Kidney epithelial cell (primary cell): ENCODE data around the gene IMMP2L. TPM values are rescaled to one million over a fixed set of nuclear protein-coding genes. Genes with fewer than 3 reads are reported as not detected.

ENCODE experiments used
- DNase-seq: peaks from one replicate; pipeline ENCODE4 v3.0.0-alpha.2; 2010; ENCODE audit warnings: low read depth
- H3K27me3 ChIP-seq: 2 replicates; pipeline ENCODE4 v1.6.0; 2011; ENCODE audit warnings: low read length; ENCODE audit not compliant: control insufficient read depth, insufficient read depth
- H3K36me3 ChIP-seq: 2 replicates; pipeline ENCODE4 v1.5.1; 2011; ENCODE audit warnings: low read length; ENCODE audit not compliant: control insufficient read depth, insufficient read depth
- H3K4me3 ChIP-seq: 2 replicates; pipeline ENCODE4 v1.5.1; 2011; ENCODE audit warnings: low read depth, mild to moderate bottlenecking, control low read depth, low read length
- total RNA-seq: library from RNA; depleted of rRNA; stranded (reverse); fragments of >200 nt; gene quantifications from 2 replicates; pipeline ENCODE4 v1.2.3, GENCODE V29; 2015
- TF ChIP-seq, protein P1 (sequence below): IDR thresholded peaks from 2 replicates; pipeline ENCODE4 v1.5.1; 2011; ENCODE audit warnings: mild to moderate bottlenecking, moderate library complexity, low read length, control low read depth, inconsistent platforms; ENCODE audit not compliant: insufficient read depth, poor library complexity, severe bottlenecking

Gene IMMP2L
- total RNA-seq, 1 donor from 2014 or later = 30.8 TPM

- TF ChIP-seq, protein P1, sequence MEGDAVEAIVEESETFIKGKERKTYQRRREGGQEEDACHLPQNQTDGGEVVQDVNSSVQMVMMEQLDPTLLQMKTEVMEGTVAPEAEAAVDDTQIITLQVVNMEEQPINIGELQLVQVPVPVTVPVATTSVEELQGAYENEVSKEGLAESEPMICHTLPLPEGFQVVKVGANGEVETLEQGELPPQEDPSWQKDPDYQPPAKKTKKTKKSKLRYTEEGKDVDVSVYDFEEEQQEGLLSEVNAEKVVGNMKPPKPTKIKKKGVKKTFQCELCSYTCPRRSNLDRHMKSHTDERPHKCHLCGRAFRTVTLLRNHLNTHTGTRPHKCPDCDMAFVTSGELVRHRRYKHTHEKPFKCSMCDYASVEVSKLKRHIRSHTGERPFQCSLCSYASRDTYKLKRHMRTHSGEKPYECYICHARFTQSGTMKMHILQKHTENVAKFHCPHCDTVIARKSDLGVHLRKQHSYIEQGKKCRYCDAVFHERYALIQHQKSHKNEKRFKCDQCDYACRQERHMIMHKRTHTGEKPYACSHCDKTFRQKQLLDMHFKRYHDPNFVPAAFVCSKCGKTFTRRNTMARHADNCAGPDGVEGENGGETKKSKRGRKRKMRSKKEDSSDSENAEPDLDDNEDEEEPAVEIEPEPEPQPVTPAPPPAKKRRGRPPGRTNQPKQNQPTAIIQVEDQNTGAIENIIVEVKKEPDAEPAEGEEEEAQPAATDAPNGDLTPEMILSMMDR = no peak
- no peak for DNase-seq
Measured at GRCh38 chr7:111429781-111430180, 132.5 kb downstream of the IMMP2L start.

DNA sequence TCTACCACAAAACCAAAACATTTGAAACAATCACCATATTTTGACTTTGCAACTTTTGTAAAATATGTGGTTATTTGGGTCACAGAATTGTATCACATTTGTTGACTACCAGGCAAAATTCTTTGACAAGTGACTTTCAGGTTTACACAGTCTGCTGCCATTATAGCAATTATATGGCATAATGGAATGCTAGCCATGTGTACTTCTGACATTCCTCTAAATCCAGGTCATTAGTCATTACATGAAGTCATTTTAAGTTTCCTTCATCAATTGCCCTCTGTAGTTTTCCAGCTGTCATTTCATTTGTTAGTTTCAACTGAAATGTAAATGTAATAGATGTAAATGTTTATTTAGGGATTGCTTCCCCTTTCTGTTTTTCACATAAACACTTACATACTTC lies 137.5 kb downstream of the IMMP2L start:
- Histone ChIP-seq H3K36me3 (no peaks in the 10 kb centered on the region), H3K27me3 (no peaks in the 10 kb centered on the region), H3K4me3 (no peak overlapping the region)
- TF ChIP-seq, protein P1 = no peak
- no peak for DNase-seq

More at GRCh38 chr7:111429781-111430180, 132.5 kb downstream of the IMMP2L start:
- Histone ChIP-seq H3K27me3 (no peaks in the 10 kb centered on the region), H3K4me3 (no peak overlapping the region), H3K36me3 (no peaks in the 10 kb centered on the region)

DNA sequence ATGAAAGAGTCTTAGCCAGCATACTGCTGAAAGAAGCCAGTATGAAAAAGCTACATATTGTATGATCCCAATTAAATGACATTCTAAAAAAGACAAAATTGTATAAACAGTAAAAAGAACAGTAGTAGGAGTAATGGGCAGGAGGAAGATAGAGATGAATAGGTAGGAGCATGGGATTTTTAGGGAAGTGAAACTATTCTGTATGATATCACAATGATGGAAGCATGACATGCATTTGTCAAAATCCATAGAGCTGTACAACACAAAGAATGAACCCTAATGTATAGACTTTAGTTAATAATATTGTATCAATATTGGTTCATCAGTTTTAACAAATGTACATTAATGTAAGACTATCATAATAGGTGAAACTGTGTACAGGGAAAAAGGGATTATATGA lies 147.9 kb downstream of the IMMP2L start:
- Histone ChIP-seq H3K4me3 (no peak overlapping the region), H3K27me3 (no peaks in the 10 kb centered on the region), H3K36me3 (no peaks in the 10 kb centered on the region)
- DNase-seq = no peak
- TF ChIP-seq, protein P1 = no peak

- TF ChIP-seq, protein P1 = no peak
- no peak overlapping the region for H3K4me3 ChIP-seq
- no peak for DNase-seq
- no peaks in the 10 kb centered on the region for H3K36me3 ChIP-seq
- H3K27me3 ChIP-seq = no peaks in the 10 kb centered on the region
Measured at GRCh38 chr7:111413739-111414138, 148.6 kb downstream of the IMMP2L start.

GRCh38 chr7:111410899-111411298 lies 151.4 kb downstream of the IMMP2L start:
- Histone ChIP-seq H3K4me3 (no peak overlapping the region), H3K27me3 (no peaks in the 10 kb centered on the region), H3K36me3 (no peaks in the 10 kb centered on the region)
- TF ChIP-seq, protein P1 = no peak
- DNase-seq = no peak

DNA sequence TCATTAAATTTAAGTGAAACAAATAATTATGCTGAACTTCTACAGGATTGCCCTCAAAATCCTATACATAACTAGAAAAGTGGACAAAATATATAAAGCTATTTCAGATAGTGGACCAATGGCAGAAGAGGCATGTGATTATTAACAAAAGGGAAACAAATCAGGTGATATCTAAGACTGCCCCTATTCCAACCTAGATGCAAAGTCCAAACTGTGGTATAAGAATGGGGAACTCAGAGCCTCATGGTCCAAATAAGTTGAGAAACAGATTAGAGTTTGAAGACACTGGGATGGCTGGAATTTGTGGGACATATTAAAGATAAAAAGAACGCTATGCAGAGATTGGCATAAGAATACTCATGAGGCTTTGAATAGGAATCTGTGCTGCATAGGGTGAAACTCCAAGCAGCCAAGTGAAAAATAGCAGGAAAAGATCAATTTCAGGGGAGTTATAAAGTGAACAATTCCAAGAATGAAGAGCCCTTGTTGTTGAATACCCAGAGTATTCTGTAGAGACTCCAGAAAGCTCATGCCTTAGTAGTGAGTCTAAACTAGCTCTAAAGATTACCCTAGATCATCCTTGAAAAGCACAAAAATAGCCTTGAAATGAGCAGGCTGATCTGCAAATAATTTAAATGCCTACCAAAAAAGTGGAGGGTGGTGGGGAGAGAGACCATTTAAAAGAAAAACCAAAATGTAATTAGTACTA lies 152.4 kb downstream of the IMMP2L start:
- TF ChIP-seq, protein P1 = no peak
- no peak for DNase-seq
- Histone ChIP-seq H3K4me3 (no peak overlapping the region), H3K36me3 (no peaks in the 10 kb centered on the region), H3K27me3 (no peaks in the 10 kb centered on the region)
